K562 (cell line): ENCODE results near the gene DPM1. TPM values are rescaled to one million over a fixed set of nuclear protein-coding genes. Genes with fewer than 3 reads are reported as not detected.

Experiments
- ATAC-seq: fragments of 200-7000 bp; cut with Tn5 transposase; 3 replicates; pipeline ENCODE4 v1.9.1; 2020; ENCODE audit warnings: moderate library complexity
- BruUV-seq: library from RNA; stranded (reverse); fragments of 400-500 nt; replicated peaks from 2 replicates; lab custom pipeline; 2021; lab: Mats Ljungman, UMichigan
- CTCF ChIA-PET: fragments of 300-600 bp; formaldehyde crosslinking; extraction: SDS; loops from one replicate; lab custom pipeline; 2021; ENCODE audit warnings: low intra/inter-chr PET ratio; lab: Yijun Ruan, JAX
- POLR2A ChIA-PET: fragments of 300-600, 350-650 bp; sonication (Branson Sonifier 250); formaldehyde crosslinking; extraction: SDS; loops from one replicate; lab custom pipeline; 2021; ENCODE audit warnings: antibody characterized with exemption, inconsistent platforms; lab: Yijun Ruan, JAX
- DNase-seq, 4 experiments: peaks; one replicate each; pipeline versions ENCODE4 v3.0.0 to v3.0.0-alpha.2; 2011 to 2018; ENCODE audit warnings: low spot score in 3 of 4, mixed read lengths in 3 of 4; ENCODE audit errors: extremely low read depth in 1 of 4
- FAIRE-seq: peaks from 2 replicates; lab custom pipeline; 2011; peaks lifted over from hg19 to GRCh38; lab: Jason Lieb, UNC
- H2AFZ ChIP-seq: 2 replicates; pipeline ENCODE4 v1.6.0; 2011; ENCODE audit warnings: low read depth, low read length, control low read depth, inconsistent platforms
- H3K27ac ChIP-seq: fragments of 200-600 bp; 3 replicates; pipeline ENCODE4 v1.8.0; 2011; ENCODE audit warnings: low read depth, mild to moderate bottlenecking, control low read depth, inconsistent platforms, low read length, moderate library complexity, mixed read lengths; ENCODE audit errors: extremely low read depth
- H3K27me3 ChIP-seq, 2 experiments: fragments of 300-600 bp in 1 of 2; 2 replicates in 1 of 2; 3 replicates in 1 of 2; pipeline versions ENCODE4 v1.6.0 to v1.8.0; 2011; ENCODE audit warnings: inconsistent platforms in 2 of 2, low read length in 2 of 2, mild to moderate bottlenecking in 1 of 2, mixed read lengths in 1 of 2, moderate library complexity in 1 of 2; ENCODE audit not compliant: control insufficient read depth in 2 of 2, insufficient read depth in 2 of 2
- H3K36me3 ChIP-seq: fragments of 300-600 bp; 3 replicates; pipeline ENCODE4 v1.8.0; 2011; ENCODE audit warnings: mild to moderate bottlenecking, low read length, inconsistent platforms; ENCODE audit not compliant: control insufficient read depth, insufficient read depth
- H3K4me1 ChIP-seq, 2 experiments: fragments of 200-600 bp in 1 of 2; replicated peaks in 1 of 2; 2 replicates in 1 of 2; 3 replicates in 1 of 2; pipeline versions ENCODE4 v1.5.1 to v1.8.0; 2011; ENCODE audit warnings: inconsistent platforms in 2 of 2, low read length in 2 of 2, mild to moderate bottlenecking in 1 of 2, mixed read lengths in 1 of 2, moderate library complexity in 1 of 2; ENCODE audit not compliant: control insufficient read depth in 2 of 2, insufficient read depth in 2 of 2
- H3K4me2 ChIP-seq: 2 replicates; pipeline ENCODE4 v1.6.1; 2011; ENCODE audit warnings: low read length, control low read depth, inconsistent platforms, mixed read lengths; ENCODE audit not compliant: insufficient read depth
- H3K4me3 ChIP-seq: fragments of 200-600 bp; sonication (generic), shearing (Covaris generic); 2 replicates; pipeline ENCODE4 v1.5.1; 2016; ENCODE audit warnings: control low read depth, inconsistent platforms
- H3K79me2 ChIP-seq: fragments of 200-600 bp; 3 replicates; pipeline ENCODE4 v1.8.0; 2011; ENCODE audit warnings: low read length, inconsistent platforms; ENCODE audit not compliant: control insufficient read depth, insufficient read depth
- H3K9ac ChIP-seq, 2 experiments: 2 replicates each; pipeline versions ENCODE4 v1.6.0 to v1.6.1; 2011; ENCODE audit warnings: low read depth in 2 of 2, low read length in 2 of 2, control low read depth in 1 of 2, inconsistent platforms in 1 of 2, mild to moderate bottlenecking in 1 of 2, mixed read lengths in 1 of 2; ENCODE audit not compliant: insufficient read depth in 1 of 2
- H3K9me1 ChIP-seq: one replicate; pipeline ENCODE4 v1.6.0; 2011; ENCODE audit warnings: inconsistent platforms, mild to moderate bottlenecking, low read length, moderate library complexity; ENCODE audit not compliant: control insufficient read depth, insufficient read depth
- H3K9me3 ChIP-seq: replicated peaks from 2 replicates; pipeline ENCODE4 v1.5.1; 2011; ENCODE audit warnings: low read depth, low read length, inconsistent platforms; ENCODE audit not compliant: control insufficient read depth, insufficient read depth
- H4K20me1 ChIP-seq: replicated peaks from 2 replicates; pipeline ENCODE4 v1.6.1; 2011; ENCODE audit warnings: low read length, inconsistent platforms, mixed read lengths; ENCODE audit not compliant: control insufficient read depth, insufficient read depth
- BRF2 ChIP-seq: IDR thresholded peaks from 3 replicates; pipeline ENCODE4 v1.6.1; 2011; ENCODE audit warnings: borderline replicate concordance, mild to moderate bottlenecking; ENCODE audit not compliant: insufficient read length, insufficient read depth
- EP300 ChIP-seq: IDR thresholded peaks from 2 replicates; pipeline ENCODE4 v1.6.1; 2012; ENCODE audit warnings: low read length, improper control_type of control experiment
- EZH2 ChIP-seq: IDR thresholded peaks from 2 replicates; pipeline ENCODE4 v1.6.1; 2012; ENCODE audit warnings: low read depth, mild to moderate bottlenecking, inconsistent platforms, low read length, borderline replicate concordance
- LCOR ChIP-seq: sonication (generic); formaldehyde crosslinking; IDR thresholded peaks from 2 replicates; pipeline ENCODE4 v1.8.0; 2022; ENCODE audit warnings: mild to moderate bottlenecking, missing genetic modification reagents
- PKNOX1 ChIP-seq: fragments of 450-650 bp; IDR thresholded peaks from 2 replicates; pipeline ENCODE4 v1.6.1; 2016
- POLR2H ChIP-seq: IDR thresholded peaks from 2 replicates; pipeline ENCODE4 v1.6.1; 2016; ENCODE audit warnings: missing genetic modification characterization, low read depth, mild to moderate bottlenecking, control low read depth, missing compliant biosample characterization, moderate library complexity
- SP2 ChIP-seq: IDR thresholded peaks from 2 replicates; pipeline ENCODE4 v1.6.1; 2011; ENCODE audit warnings: mild to moderate bottlenecking, low read depth, low read length, moderate library complexity; ENCODE audit not compliant: poor library complexity, severe bottlenecking; ENCODE audit errors: extremely low read depth
- U2AF2 ChIP-seq: fragments of 200-400 bp; formaldehyde crosslinking; optimal IDR thresholded peaks from 2 replicates; pipeline ENCODE3; 2017; ENCODE audit warnings: low read depth, mild to moderate bottlenecking, low read length
- ZBTB1 ChIP-seq: sonication (generic); formaldehyde crosslinking; IDR thresholded peaks from 2 replicates; pipeline ENCODE4 v1.8.1; 2023; ENCODE audit warnings: missing genetic modification reagents, low read depth, mild to moderate bottlenecking, borderline replicate concordance
- ZNF282 ChIP-seq: sonication (generic); formaldehyde crosslinking; IDR thresholded peaks from 2 replicates; pipeline ENCODE4 v1.8.1; 2023; ENCODE audit warnings: missing genetic modification reagents
- WGBS: fragments of 100-300 bp; shearing (Covaris generic); methylation state at CpG from one replicate; pipeline ENCODE4 v1.1.6; 2016; ENCODE audit warnings: low coverage, mixed read lengths; ENCODE audit not compliant: insufficient coverage; ENCODE audit errors: missing lambda C conversion rate; 5-methylcytosine and 5-hydroxymethylcytosine counted together
- in situ Hi-C: fragments of 300-500 bp; cut with MboI; formaldehyde crosslinking; loops from 4 replicates; pipeline ENCODE4 v1.15.0; 2018; ENCODE audit warnings: inconsistent platforms, mixed read lengths
- intact Hi-C: fragments of 100-400 bp; cut with micrococcal nuclease; formaldehyde crosslinking; loops from 2 replicates; pipeline ENCODE4 v1.14.2; 2022
- polyA plus RNA-seq, 8 experiments: library from polyadenylated mRNA; depleted of rRNA in 4 of 8; stranded (reverse) in 5 of 8; unstranded in 3 of 8; fragments of >200 nt; fragmentation: Nextera tagmentation in 2 of 8; fragmentation: Illumina TruSeq in 1 of 8; extraction: Ambion mirVana in 2 of 8; extraction: Trizol in 1 of 8; gene quantifications; 2 replicates each; pipeline versions ENCODE4 v1.2.1 to v1.2.3, GENCODE V29; 2011 to 2014; ENCODE audit warnings: inconsistent platforms in 1 of 8, missing spikeins in 1 of 8
- total RNA-seq, 7 experiments: library from RNA; depleted of rRNA in 6 of 7; stranded (reverse); fragments of >200 nt in 6 of 7; fragmentation: Illumina TruSeq in 2 of 7; extraction: Trizol in 2 of 7; gene quantifications; 2 replicates each; pipeline versions ENCODE4 v1.2.1 to v1.2.3, GENCODE V29; 2011 to 2021; ENCODE audit warnings: low replicate concordance in 1 of 7
- TF ChIP-seq, protein P1 (sequence below): fragments of 250-450 bp; sonication (Bioruptor Pico); IDR thresholded peaks from 2 replicates; pipeline ENCODE4 v1.5.0; 2021; ENCODE audit warnings: mild to moderate bottlenecking, borderline replicate concordance

The DPM1 gene
- total and polyA plus RNA-seq, 9 of the 15 experiments (the other 6 are each of a cell fraction or from before 2014, with no cell fraction given): 75.2 to 190 (median 153) TPM

GRCh38 chr20:50885781-50886180 lies 72.6 kb downstream of the DPM1 start:
- H3K4me1 ChIP-seq: peaks cover 7 to 11% of the 10 kb centered on the region in 2 experiments; a peak in 4 of 5 replicates
- no peak overlapping the region for H3K27ac ChIP-seq
- no peaks in the 10 kb centered on the region for H3K27me3 ChIP-seq
- WGBS: 54% methylated on average over 5 of the region's 5 CpGs
- H3K36me3 ChIP-seq: peaks cover 25% of the 10 kb centered on the region
- no peak overlapping the region for H3K9ac ChIP-seq
- ChIA-PET CTCF (no interaction called here), POLR2A (interaction anchor here (1.2 to 1.6 kb wide), 2 partner anchors 18 to 38 kb away, joined by 3 read pairs; no protein-coding TSS in a partner anchor)
- no peak for ATAC-seq
- no peak for FAIRE-seq
- H3K79me2 ChIP-seq: no peaks in the 10 kb centered on the region
- H2AFZ ChIP-seq: no peak overlapping the region
- H3K4me2 ChIP-seq: no peak overlapping the region
- DNase-seq: no peak
- no peak overlapping the region for H3K4me3 ChIP-seq
- intact Hi-C loops (no loop called here), in situ Hi-C loops (no loop called here)
- H3K9me1 ChIP-seq: no peaks in the 10 kb centered on the region
- no TSS peak for BruUV-seq
- H3K9me3 ChIP-seq: no peaks in the 10 kb centered on the region
- peaks cover 9% of the 10 kb centered on the region; the same call in 1 of the 2 replicates for H4K20me1 ChIP-seq
- TF ChIP-seq U2AF2: no peak
- no peak for TF ChIP-seq POLR2H (tag)
- no peak for TF ChIP-seq LCOR (CRISPR knock-in tag)
- no peak for TF ChIP-seq ZNF282 (CRISPR knock-in tag)
- no peak for TF ChIP-seq ZBTB1
- TF ChIP-seq EP300: no peak
- no peak for TF ChIP-seq BRF2
- TF ChIP-seq EZH2: no peak
- no peak for TF ChIP-seq SP2
- no peak for TF ChIP-seq PKNOX1
- TF ChIP-seq, protein P1, sequence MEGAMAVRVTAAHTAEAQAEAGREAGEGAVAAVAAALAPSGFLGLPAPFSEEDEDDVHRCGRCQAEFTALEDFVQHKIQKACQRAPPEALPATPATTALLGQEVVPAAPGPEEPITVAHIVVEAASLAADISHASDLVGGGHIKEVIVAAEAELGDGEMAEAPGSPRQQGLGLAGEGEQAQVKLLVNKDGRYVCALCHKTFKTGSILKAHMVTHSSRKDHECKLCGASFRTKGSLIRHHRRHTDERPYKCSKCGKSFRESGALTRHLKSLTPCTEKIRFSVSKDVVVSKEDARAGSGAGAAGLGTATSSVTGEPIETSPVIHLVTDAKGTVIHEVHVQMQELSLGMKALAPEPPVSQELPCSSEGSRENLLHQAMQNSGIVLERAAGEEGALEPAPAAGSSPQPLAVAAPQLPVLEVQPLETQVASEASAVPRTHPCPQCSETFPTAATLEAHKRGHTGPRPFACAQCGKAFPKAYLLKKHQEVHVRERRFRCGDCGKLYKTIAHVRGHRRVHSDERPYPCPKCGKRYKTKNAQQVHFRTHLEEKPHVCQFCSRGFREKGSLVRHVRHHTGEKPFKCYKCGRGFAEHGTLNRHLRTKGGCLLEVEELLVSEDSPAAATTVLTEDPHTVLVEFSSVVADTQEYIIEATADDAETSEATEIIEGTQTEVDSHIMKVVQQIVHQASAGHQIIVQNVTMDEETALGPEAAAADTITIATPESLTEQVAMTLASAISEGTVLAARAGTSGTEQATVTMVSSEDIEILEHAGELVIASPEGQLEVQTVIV (CRISPR knock-in tag): no peak
